HG02610 (cell line): Measurements from ENCODE around the gene RAB9A.
"Not testable (repeated sequence)": the region's sequence is repeated elsewhere in the genome, so short reads cannot be mapped to it uniquely, and the experiment has no call there.

Source experiments
- ATAC-seq: cut with Tn5 transposase; IDR thresholded peaks from one replicate; pipeline ENCODE4 v1.9.1; 2021; ENCODE audit warnings: mild to moderate bottlenecking, moderate library complexity; ENCODE audit not compliant: unreplicated experiment

Gene RAB9A, protein sequence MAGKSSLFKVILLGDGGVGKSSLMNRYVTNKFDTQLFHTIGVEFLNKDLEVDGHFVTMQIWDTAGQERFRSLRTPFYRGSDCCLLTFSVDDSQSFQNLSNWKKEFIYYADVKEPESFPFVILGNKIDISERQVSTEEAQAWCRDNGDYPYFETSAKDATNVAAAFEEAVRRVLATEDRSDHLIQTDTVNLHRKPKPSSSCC

DNA sequence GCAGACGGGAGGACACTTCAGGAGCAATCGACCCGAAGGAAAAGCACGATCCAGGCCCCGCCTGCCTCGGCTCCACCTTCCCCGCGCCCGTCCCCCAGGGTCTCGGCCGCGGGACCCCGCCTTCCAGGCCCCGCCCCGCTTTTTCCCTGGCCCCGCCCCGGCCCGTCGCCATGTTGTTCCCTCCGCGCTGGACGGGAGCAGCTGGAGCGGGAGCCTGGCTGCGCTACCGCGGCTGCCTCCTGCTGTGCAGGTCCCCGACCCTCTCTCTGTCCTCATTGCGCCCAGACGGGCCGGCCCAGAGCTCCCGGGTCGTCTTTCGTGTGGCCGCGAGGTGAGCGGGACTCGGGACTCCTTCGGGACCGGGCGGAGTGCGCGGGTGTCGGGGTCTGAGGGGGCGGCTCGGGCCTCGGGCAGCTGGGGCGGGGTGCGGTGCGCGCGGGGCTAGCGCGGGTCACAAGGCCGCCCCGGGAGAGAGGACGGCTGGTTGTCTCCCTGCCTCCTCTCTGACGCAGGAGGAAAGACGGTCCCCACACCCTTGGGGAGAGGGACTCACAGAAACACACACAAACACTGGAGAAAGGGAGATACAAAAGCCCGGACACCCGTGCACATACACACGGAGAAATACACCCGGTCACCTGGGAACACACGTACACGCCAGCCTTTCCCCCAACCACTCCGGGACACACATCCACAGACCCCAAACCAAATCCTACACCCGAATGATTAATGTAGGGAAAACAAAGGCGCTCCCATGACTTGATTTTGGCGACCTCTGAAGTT lies at the start of gene RAB9A:
Gene RAB9A (plus strand): TSS at position 171 of the 783 bp plus-strand sequence. CDS start 19,619 bp downstream, outside the sequence.
- peak; percentile 78 for ATAC-seq

DNA sequence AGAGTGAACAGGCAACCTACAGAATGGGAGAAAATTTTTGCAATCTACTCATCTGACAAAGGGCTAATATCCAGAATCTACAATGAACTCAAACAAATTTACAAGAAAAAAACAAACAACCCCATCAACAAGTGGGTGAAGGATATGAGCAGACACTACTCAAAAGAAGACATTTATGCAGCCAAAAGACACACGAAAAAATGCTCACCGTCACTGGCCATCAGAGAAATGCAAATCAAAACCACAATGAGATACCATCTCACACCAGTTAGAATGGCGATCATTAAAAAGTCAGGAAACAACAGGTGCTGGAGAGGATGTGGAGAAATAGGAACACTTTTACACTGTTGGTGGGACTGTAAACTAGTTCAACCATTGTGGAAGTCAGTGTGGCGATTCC lies 47.2 kb upstream of the RAB9A start:
- not testable (repeated sequence) for ATAC-seq

DNA sequence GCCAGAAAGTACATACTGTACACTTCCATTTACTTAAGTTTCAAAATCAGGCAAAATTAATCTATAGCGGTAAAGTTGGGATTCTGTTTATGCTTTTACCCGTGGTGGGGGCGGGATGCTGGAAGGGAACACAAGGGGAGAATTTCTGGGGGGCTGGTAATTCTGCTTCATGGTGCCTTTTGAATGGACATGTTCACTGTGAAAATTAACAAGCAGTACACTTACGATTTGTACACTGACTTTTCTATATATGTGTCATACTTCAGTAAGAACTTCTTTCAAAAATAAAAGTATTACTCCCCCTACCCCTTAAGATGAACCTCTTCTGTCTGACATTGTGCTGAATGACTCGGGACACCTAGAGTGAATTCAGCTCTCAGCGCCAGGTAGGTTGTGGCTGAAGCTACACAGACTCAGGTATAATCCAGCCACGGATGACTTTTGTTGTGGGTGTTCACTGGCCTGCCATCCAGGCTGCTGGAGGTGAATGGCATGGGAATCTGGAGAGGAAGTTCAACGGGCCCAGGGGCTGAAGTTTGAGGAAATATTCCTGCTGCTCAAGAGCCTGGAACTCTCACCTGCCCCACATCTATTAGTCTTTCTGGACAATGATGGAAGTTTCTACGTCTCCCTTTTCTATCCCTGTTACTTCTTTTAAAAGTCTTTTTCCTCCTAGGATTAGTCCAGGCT lies 43.3 kb upstream of the RAB9A start:
- ATAC-seq: no peak

DNA sequence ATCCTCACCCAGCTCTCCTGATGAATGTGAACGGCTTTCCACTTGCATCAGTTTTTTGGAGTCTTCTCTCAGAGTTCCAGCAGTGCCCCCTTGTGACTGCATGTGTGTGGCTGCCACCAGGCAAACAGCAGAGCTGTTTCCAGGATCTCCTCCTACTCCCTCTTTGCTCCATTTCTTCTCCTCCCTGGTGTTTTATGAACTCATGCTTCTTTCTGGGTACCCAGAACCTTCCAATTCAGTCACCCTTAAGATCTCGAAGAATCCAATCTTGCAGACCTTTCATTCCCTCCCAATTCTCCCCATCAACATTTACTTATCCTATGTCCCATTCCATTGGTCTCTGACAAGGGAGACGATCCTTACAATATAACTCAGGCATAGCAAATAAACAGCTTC lies 42.8 kb upstream of the RAB9A start:
- ATAC-seq: no peak

DNA sequence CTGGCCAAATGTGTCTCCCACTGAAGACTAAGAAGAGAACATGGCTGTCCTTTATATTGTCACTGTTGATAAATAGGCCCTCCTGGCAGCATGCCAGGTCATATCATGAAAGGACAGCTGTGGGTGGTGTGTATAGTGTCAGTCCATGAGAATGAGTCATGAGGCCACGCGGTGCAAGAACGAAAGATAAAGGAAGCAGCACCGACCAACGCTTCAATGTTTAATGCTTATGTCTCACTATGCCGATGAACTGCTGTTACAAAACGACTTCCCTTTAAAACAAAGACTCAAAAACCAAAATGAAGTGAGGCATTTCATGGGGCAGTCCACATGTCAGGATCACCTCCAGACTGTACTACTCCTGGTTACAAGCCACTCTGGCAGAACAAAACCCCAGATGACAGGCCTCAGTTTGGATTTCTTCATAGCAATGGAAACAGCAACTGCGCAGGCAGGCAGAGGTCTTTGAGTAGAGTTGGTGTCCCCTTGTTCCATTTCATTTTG lies 41.2 kb upstream of the RAB9A start:
- ATAC-seq: no peak

DNA sequence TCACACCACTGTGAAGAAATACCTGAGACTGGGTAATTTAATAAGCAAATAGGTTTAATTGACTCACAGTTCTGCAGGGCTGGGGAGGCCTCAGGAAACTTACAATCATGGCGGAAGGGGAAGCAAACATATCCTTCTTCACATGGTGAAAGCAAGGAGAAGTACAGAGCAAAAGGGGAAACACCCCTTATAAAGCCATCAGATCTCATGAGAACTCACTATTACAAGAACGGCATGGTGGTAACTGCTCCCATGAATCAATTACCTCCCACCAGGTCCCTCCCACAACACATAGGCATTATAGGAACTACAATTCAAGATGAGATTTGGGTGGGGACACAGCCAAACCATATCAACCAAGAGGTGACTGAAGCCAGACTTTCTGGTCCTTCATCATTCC lies 40.6 kb upstream of the RAB9A start:
- not testable (repeated sequence) for ATAC-seq

DNA sequence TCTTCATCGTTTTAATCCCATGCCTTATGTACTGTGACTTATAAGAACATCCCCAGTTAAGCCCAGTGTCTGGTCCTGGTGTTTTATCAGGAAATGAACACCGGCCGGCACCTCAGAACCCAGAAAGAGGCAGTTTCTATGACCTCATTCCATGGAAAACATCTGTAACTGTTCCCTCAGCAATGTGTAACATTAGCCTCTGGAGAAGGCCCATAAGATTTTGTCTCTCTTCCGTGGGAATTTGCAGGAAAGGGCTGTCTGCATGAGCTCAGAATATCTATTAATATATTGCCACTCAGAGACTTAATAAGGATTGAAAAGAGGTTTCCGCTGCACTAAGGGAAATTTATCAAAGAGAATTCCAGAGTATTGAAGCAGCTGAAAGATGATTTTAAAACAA lies 39.1 kb upstream of the RAB9A start:
- ATAC-seq: no peak

DNA sequence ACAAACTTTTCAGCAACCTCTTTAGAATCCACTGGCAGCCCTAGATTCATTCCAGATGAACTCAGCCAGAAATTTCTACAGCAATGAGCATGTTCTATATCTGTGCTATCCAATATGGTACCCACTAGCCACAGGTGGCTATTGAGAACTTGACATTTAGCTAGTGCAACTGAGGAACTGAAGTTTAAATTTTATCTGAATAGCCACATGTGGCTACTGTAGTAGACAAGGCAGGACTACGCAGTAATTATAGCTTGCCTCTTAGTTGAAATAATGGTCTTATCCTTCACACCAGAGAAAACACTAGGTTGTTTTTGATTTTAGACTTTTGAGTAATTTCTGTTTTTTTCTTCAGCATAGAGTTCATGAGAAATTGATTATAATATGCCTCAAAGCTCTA lies 38.6 kb upstream of the RAB9A start:
- ATAC-seq: no peak

DNA sequence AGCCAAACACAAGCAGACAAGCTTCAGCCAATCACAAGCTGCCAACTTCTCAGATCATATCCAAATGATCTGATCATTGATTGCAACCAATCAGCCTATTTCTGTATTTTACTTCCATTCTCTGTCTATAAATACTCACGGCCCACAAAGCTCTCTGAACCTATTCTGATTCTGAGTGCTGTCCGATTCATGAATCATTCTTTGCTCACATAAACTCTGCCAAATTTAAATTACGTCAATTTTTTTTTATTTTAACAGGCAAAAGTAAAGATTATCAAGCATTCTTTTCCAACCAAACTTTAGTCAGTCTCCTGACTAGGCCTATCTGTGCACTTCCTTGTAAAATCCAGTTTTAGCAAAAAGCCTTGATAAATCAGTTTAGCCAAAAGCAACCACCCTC lies 37.8 kb upstream of the RAB9A start:
- ATAC-seq: no peak

DNA sequence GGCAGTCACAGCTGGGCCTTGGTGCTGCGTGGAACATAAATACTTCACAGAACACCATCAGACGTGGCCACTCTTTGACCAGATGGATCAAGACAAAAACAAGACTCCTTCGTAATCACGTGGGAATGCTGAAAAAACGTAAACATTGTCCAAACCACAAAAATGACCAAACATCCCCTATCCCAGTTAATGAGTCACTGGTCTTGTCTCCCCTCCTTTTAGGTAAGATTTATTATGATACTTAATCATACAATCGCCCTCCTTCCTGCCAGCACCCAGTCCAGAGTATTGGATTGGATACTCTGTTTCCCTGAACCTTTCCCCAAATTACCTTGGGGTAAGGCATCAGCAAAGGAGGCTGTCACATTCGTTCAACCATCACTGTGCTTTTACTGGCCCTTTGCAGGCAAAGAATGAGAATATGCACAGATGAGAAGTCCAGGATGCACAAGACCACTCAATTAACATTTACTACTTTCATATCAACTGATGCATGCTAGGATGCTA lies 36.6 kb upstream of the RAB9A start:
- peak; percentile 2 for ATAC-seq

DNA sequence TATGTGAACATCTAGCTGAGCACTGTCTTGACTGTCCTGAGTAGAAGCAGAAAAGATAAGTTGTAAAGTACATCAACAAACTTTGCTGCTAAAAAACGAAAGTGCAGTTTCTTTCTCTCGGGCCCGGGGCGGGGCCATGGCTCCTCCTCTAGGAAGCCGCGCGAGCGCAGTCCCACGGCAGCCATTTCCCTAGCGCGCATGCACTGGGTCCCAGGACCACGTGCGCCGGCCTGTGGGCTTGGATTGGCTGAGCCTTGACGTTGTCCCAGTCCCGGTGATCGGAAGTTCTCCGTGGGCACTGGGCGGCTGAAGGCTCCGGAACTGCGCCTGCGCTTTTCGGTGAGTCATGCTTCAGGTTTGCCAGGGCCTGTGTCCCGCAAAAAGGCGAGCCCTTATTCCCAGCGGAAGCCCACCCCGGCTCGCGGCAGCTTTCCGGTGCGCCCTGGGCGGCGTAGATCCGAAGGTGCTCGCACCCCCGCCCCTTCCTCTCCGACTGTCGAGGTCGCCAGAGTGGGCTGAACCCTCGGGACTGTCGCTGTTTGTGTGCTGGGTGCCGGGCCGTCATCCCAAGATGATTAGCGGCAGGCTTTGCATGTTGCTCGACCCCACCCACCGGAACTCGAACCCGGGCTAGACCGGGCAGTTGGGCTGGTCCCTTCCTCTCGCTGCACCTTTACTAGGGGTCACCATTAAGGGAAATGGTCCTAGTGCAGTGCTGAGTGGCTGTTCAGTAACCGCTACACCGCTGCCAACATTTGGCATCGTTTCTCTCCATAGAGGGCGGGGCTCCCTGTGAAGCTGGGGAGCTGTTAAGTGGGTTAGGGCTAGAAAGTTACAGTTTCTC lies 35.9 kb upstream of the RAB9A start, which contains the start of gene TCEANC:
Gene TCEANC (plus strand): TSS at position 292 of the 844 bp plus-strand sequence. CDS start 9,368 bp downstream, outside the sequence.
- ATAC-seq: peak; percentile 97

DNA sequence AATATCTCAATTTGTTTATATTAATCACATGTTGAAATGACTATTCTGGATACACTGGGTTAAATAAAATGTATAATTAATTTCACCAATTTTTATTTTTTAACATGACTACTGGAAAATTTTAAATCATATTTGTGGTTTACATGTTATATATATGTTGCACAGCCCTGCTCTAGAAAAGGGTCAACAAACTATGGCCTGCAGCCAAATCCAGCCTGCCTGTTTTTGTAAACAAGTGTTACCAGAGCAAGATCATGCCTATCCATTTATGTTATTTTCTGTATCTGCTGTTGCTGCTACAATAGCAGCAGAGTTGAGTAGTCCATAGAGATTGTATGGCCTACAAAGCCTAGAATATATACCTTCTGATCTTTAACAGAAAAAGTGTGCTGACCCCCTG lies 34.8 kb upstream of the RAB9A start:
- ATAC-seq: no peak

DNA sequence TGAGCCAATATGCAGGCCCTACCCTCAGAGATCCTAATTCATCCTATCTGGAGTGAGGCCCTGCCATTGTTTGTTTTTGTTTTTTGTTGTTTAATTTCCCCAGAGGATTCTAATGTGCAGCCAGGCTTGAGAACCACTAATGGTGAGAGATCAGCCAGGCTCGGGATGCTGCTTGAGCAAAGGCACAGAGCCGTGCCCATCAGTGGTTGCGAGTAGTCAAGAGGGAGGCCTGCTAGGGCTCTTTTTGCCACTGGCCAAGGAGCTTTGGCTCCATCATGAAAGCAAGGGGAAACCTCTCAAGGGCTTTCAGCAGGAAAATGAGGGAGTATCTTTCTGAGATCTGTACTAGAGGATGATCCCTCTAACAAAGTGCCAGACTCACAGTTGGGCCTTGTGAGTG lies 33.3 kb upstream of the RAB9A start:
- ATAC-seq: no peak

DNA sequence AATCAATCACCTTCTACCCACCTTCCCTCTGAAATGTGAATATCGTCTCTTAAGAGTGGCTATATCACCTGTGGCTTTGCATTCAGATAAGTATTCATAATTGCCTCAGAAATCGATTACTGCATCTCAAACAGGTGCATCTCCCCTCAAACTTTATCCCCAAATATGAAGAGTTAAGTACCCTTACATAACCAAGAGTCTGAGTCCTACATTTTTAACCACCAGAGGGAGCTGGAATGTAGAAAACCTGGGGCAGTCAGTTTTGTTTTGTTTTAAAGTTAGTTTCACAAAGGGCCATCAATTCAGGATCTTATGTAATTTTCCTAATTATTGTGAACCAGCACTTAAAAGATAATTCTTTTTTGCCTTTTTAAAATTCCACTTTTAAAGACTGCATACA lies 30.3 kb upstream of the RAB9A start:
- ATAC-seq: no peak

DNA sequence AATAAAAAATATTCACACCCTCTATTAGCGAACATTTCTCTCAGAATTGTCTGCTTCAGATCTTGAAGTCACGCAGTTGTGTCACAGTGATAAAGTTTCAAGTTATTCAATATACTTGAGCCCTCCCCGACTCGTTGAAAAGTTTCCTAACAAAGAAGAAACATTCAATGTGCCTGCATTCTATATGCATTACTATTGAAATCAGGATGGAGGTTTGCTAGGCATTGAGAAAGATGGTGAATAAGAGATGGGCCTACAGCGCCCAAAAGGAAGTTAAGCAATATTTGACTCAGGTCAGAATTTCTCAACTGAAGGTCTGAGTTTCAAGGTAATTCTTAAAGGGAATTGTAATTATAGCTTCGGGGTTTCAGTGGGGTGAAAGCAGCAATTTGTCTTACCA lies 29.9 kb upstream of the RAB9A start:
- no peak for ATAC-seq

DNA sequence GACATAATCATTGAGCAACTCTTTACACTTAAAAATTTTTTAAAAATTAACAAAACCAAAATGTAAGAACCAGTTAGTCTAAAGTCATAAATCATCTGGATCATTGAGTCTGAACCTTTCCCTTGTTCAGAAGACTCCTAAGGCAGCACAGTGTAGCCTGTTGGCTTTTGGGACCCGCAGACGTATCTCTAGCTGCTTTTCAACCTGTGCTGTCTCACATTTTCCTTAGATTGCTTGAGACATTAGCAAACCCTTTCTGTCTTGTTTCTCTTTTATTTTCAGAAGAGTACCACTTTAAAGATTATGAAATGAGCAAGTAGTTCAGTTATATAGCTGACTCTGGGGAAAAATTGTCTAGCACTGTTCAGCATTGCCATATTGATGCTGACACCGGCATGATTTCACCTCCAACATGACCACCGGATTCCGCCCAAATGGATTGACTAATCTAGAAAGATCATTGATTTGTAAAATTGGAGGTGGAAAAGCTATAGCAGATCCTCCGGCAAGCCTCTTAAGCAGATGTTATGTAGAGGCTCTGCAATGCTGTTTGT lies 27.1 kb upstream of the RAB9A start:
- ATAC-seq: no peak

DNA sequence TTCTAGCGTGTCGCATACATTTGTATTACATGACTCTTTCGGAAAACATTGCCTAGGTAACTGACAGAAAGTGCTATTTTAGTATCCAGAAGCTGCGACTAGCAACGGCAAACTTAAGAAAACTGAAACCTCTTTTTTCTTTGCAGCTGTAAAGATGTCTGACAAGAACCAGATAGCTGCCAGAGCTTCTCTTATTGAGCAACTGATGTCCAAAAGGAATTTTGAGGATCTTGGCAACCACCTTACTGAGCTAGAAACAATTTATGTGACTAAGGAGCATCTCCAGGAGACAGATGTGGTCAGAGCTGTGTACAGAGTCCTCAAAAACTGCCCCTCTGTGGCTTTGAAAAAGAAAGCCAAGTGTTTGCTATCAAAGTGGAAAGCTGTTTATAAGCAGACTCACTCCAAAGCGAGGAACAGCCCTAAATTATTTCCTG lies 26.6 kb upstream of the RAB9A start:
- ATAC-seq: no peak

DNA sequence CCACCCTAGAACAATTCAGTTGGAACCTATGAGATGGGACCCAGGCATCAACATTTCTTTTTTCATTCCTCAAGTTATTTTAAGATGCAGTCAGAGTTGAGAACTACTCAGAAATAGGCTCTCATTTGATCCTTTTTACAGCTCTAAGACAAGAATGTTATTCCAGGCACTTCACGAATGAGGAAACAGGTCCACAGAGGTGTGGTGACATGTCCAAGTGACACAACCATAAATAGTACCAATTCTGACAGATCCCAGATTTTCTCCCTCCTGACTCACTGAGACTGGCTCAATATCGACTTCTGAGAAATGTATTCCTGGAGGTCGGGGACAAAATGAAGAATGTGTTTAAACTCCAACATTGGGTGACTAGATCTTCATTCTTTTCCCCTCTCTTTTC lies 24.9 kb upstream of the RAB9A start:
- ATAC-seq: no peak

DNA sequence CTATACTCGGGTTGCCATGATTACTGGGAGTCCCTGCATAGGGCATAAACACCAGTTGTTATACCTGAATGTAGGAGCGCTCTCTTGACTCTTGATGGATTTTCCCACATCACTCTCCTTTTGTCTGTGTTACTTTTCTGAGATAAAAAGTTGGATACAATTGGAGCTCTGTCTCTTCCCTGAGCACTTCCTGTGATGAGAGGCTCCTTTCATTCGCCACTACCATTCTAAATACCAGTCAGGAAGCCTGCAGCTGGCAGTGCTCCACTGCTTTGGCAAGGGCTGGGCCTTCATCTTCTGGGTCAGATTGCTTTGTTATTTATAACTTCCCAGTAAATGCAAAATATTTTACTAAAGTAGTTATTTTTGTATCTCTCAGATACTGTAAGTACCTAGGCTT lies 22.1 kb upstream of the RAB9A start:
- ATAC-seq: no peak

DNA sequence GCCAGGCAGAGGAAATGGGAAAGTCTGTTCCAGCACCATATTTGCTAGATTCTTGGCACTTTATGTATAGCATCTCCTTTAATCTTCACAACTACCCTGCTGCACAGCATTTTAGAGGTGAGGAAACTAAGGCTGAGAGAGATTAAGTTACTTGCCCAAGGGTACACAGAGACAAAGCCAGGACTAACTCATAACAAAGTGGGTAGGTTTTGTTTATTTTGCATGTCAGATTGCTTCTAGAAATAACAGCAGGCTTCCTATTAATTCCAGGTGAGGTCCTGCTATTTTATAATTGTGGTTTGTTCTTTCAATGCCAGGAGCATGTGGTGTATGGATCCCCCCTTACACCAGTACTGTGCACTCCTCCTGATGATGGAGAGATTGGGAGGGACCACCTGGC lies 21.0 kb upstream of the RAB9A start:
- ATAC-seq: no peak
